HepG2 (cell line): ENCODE results near the gene KCTD6. TPM values are rescaled to one million over a fixed set of nuclear protein-coding genes. Genes with fewer than 3 reads are reported as not detected.
A peak's percentile ranks its signal among the peaks of the same experiment; 100 is the strongest.

Experiments
- ARNTL ChIP-seq: sonication (generic); formaldehyde crosslinking; IDR thresholded peaks from 2 replicates; pipeline ENCODE4 v1.4.0; 2020; ENCODE audit warnings: mild to moderate bottlenecking, missing genetic modification reagents
- ATF1 ChIP-seq: IDR thresholded peaks from 2 replicates; pipeline ENCODE4 v1.6.1; 2016; ENCODE audit warnings: mild to moderate bottlenecking, control low read depth
- BRCA1 ChIP-seq: sonication (generic); formaldehyde crosslinking; IDR thresholded peaks from 2 replicates; pipeline ENCODE4 v1.4.0; 2020; ENCODE audit warnings: missing genetic modification reagents
- EHMT2 ChIP-seq: fragments of 200-600 bp; sonication (generic); IDR thresholded peaks from 2 replicates; pipeline ENCODE4 v1.7.0; 2017; ENCODE audit warnings: antibody characterized with exemption, low read depth, low read length, borderline replicate concordance
- FOSL2 ChIP-seq: sonication (generic); formaldehyde crosslinking; IDR thresholded peaks from 2 replicates; pipeline ENCODE4 v1.4.0; 2020; ENCODE audit warnings: missing genetic modification reagents
- FOXA3 ChIP-seq: IDR thresholded peaks from 2 replicates; pipeline ENCODE4 v1.6.1; 2016; ENCODE audit warnings: missing genetic modification reagents, missing compliant biosample characterization
- FOXP4 ChIP-seq: sonication (generic); formaldehyde crosslinking; IDR thresholded peaks from 2 replicates; pipeline ENCODE4 v1.4.0; 2020; ENCODE audit warnings: missing genetic modification reagents
- HDAC2 ChIP-seq: sonication (generic); formaldehyde crosslinking; IDR thresholded peaks from 2 replicates; pipeline ENCODE4 v1.4.0; 2020; ENCODE audit warnings: missing genetic modification reagents
- JARID2 ChIP-seq: sonication (generic); formaldehyde crosslinking; IDR thresholded peaks from 2 replicates; pipeline ENCODE4 v1.8.1; 2023; ENCODE audit warnings: missing genetic modification reagents, inconsistent platforms; ENCODE audit not compliant: insufficient replicate concordance
- KDM6A ChIP-seq: IDR thresholded peaks from 2 replicates; pipeline ENCODE4 v1.6.1; 2016; ENCODE audit warnings: low read depth
- NFYB ChIP-seq: sonication (generic); formaldehyde crosslinking; IDR thresholded peaks from 2 replicates; pipeline ENCODE4 v1.4.0; 2020; ENCODE audit warnings: missing genetic modification reagents
- PHF21A ChIP-seq: sonication (generic); formaldehyde crosslinking; IDR thresholded peaks from 2 replicates; pipeline ENCODE4 v1.5.0; 2020; ENCODE audit warnings: mild to moderate bottlenecking, missing genetic modification reagents
- RBFOX2 ChIP-seq: fragments of 200-400 bp; formaldehyde crosslinking; IDR thresholded peaks from 2 replicates; pipeline ENCODE4 v1.6.1; 2017; ENCODE audit warnings: low read depth, mild to moderate bottlenecking, low read length
- STAG1 ChIP-seq: sonication (generic); formaldehyde crosslinking; IDR thresholded peaks from 2 replicates; pipeline ENCODE4 v1.4.0; 2020; ENCODE audit warnings: missing genetic modification reagents
- TBX2 ChIP-seq: sonication (generic); formaldehyde crosslinking; IDR thresholded peaks from 2 replicates; pipeline ENCODE4 v1.5.0; 2020; ENCODE audit warnings: missing genetic modification reagents, mild to moderate bottlenecking, borderline replicate concordance
- TFAP4 ChIP-seq: sonication (generic); IDR thresholded peaks from 2 replicates; pipeline ENCODE4 v1.6.1; 2016; ENCODE audit warnings: low read depth, borderline replicate concordance
- ZNF20 ChIP-seq: sonication (generic); formaldehyde crosslinking; IDR thresholded peaks from 2 replicates; pipeline ENCODE4 v1.4.0; 2020; ENCODE audit warnings: mild to moderate bottlenecking, moderate library complexity, missing genetic modification reagents
- ZNF253 ChIP-seq: sonication (generic); formaldehyde crosslinking; IDR thresholded peaks from 2 replicates; pipeline ENCODE4 v1.8.0; 2022; ENCODE audit warnings: mild to moderate bottlenecking, missing genetic modification reagents, borderline replicate concordance
- ZNF331 ChIP-seq: sonication (generic); formaldehyde crosslinking; IDR thresholded peaks from 2 replicates; pipeline ENCODE4 v1.4.0; 2020; ENCODE audit warnings: missing genetic modification reagents
- polyA plus RNA-seq, 8 experiments: library from polyadenylated mRNA; depleted of rRNA in 3 of 8; stranded (reverse) in 7 of 8; unstranded in 1 of 8; fragments of >200 nt; fragmentation: Illumina TruSeq in 4 of 8; extraction: Trizol in 4 of 8; gene quantifications; 2 replicates each; pipeline versions ENCODE4 v1.2.1 to v1.2.3, GENCODE V29; 2011 to 2016; ENCODE audit warnings: low read depth in 4 of 8, missing spikeins in 1 of 8, mixed read lengths in 1 of 8; ENCODE audit not compliant: insufficient read depth in 1 of 8
- total RNA-seq, 5 experiments: library from RNA; depleted of rRNA; stranded (reverse); fragments of >200 nt; fragmentation: Illumina TruSeq; extraction: Trizol; gene quantifications; 2 replicates each; pipeline ENCODE4 v1.2.3, GENCODE V29; 2016; ENCODE audit warnings: low read depth in 1 of 5
- TF ChIP-seq, protein P1 (sequence below): sonication (generic); formaldehyde crosslinking; IDR thresholded peaks from 2 replicates; pipeline ENCODE4 v1.5.1; 2020; ENCODE audit warnings: missing genetic modification reagents, mild to moderate bottlenecking, borderline replicate concordance
- TF ChIP-seq, protein P2 (sequence below): sonication (generic); formaldehyde crosslinking; IDR thresholded peaks from 2 replicates; pipeline ENCODE4 v1.4.0; 2020; ENCODE audit warnings: missing genetic modification reagents, low read depth, mild to moderate bottlenecking, borderline replicate concordance
- TF ChIP-seq, protein P3 (sequence below): IDR thresholded peaks from 2 replicates; pipeline ENCODE4 v1.6.1; 2018; ENCODE audit warnings: missing genetic modification reagents

The KCTD6 gene
- total and polyA plus RNA-seq, 2 of the 13 experiments (the other 11 are each of a cell fraction or from before 2014, with no cell fraction given), result 13.4 to 14.2 TPM

GRCh38 chr3:58518291-58518789 lies 26.4 kb downstream of the KCTD6 start (continued):
- peak; percentile 25; the same call in 1 of the 2 replicates for TF ChIP-seq FOXP4
- TF ChIP-seq, protein P1, sequence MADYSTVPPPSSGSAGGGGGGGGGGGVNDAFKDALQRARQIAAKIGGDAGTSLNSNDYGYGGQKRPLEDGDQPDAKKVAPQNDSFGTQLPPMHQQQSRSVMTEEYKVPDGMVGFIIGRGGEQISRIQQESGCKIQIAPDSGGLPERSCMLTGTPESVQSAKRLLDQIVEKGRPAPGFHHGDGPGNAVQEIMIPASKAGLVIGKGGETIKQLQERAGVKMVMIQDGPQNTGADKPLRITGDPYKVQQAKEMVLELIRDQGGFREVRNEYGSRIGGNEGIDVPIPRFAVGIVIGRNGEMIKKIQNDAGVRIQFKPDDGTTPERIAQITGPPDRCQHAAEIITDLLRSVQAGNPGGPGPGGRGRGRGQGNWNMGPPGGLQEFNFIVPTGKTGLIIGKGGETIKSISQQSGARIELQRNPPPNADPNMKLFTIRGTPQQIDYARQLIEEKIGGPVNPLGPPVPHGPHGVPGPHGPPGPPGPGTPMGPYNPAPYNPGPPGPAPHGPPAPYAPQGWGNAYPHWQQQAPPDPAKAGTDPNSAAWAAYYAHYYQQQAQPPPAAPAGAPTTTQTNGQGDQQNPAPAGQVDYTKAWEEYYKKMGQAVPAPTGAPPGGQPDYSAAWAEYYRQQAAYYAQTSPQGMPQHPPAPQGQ (CRISPR knock-in tag), result no peak
- TF ChIP-seq TBX2, result no peak
- peak; percentile 37; the same call in 1 of the 2 replicates for TF ChIP-seq TFAP4
- TF ChIP-seq ARNTL (CRISPR knock-in tag), result 0 out of 2 replicates have a peak, but pooled peaks have one; percentile 23
- TF ChIP-seq RBFOX2, result peak; percentile 22; the same call in 1 of the 2 replicates
- no peak for TF ChIP-seq STAG1 (CRISPR knock-in tag)
- no peak for TF ChIP-seq ZNF20
- peak; percentile 59 for TF ChIP-seq FOSL2 (CRISPR knock-in tag)
- TF ChIP-seq EHMT2, result peak; percentile 86; the same call in 1 of the 2 replicates
- TF ChIP-seq HDAC2 (CRISPR knock-in tag), result no peak
- no peak for TF ChIP-seq JARID2 (CRISPR knock-in tag)
- no peak for TF ChIP-seq BRCA1 (CRISPR knock-in tag)
- TF ChIP-seq, protein P2, sequence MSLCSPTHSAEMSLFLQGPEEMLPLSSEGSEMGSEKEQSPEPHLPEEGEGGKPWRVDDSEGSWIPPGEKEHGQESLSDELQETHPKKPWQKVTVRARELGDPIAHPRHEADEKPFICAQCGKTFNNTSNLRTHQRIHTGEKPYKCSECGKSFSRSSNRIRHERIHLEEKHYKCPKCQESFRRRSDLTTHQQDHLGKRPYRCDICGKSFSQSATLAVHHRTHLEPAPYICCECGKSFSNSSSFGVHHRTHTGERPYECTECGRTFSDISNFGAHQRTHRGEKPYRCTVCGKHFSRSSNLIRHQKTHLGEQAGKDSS (CRISPR knock-in tag), result no peak
- TF ChIP-seq PHF21A (CRISPR knock-in tag), result 0 out of 2 replicates have a peak, but pooled peaks have one; percentile 8
- TF ChIP-seq ATF1 (CRISPR knock-in tag), result no peak
- peak; percentile 49; the same call in 1 of the 2 replicates for TF ChIP-seq KDM6A (CRISPR knock-in tag)
- no peak for TF ChIP-seq ZNF253 (CRISPR knock-in tag)
- TF ChIP-seq FOXA3, result 0 out of 2 replicates have a peak, but pooled peaks have one; percentile 27
- TF ChIP-seq ZNF331 (CRISPR knock-in tag), result 0 out of 2 replicates have a peak, but pooled peaks have one; percentile 9
- peak; percentile 40; the same call in 1 of the 2 replicates for TF ChIP-seq NFYB (CRISPR knock-in tag)
- TF ChIP-seq, protein P3, sequence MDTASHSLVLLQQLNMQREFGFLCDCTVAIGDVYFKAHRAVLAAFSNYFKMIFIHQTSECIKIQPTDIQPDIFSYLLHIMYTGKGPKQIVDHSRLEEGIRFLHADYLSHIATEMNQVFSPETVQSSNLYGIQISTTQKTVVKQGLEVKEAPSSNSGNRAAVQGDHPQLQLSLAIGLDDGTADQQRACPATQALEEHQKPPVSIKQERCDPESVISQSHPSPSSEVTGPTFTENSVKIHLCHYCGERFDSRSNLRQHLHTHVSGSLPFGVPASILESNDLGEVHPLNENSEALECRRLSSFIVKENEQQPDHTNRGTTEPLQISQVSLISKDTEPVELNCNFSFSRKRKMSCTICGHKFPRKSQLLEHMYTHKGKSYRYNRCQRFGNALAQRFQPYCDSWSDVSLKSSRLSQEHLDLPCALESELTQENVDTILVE, result 0 out of 2 replicates have a peak, but pooled peaks have one; percentile 18
